EH (cell line): ENCODE data around the gene KRT37.
"Not testable (repeated sequence)": the region's sequence is repeated elsewhere in the genome, so short reads cannot be mapped to it uniquely, and the experiment has no call there.

ENCODE experiments used
- DNase-seq: peaks from one replicate; pipeline ENCODE4 v3.0.0-alpha.2; 2015; ENCODE audit warnings: low read depth

KRT37 gene

GRCh38 chr17:41404024-41404671, 20.2 kb downstream of the KRT37 start:
- peak; percentile 99 for DNase-seq

- DNase-seq = peak; percentile 79
These were observed 20.9 kb downstream of the KRT37 start for GRCh38 chr17:41403404-41404023.

GRCh38 chr17:41402161-41402560, 22.2 kb downstream of the KRT37 start:
- DNase-seq = peak; percentile 79

GRCh38 chr17:41396996-41397660, 27.3 kb downstream of the KRT37 start, which contains the start of gene KRT31:
Gene KRT31, minus strand, starts transcription at chr17:41397608. Its CDS starts 69 bp downstream, at chr17:41397539.
- DNase-seq = no peak

- no peak for DNase-seq
These were observed 28.0 kb downstream of the KRT37 start for GRCh38 chr17:41396340-41396739.

- no peak for DNase-seq
These were observed 28.8 kb downstream of the KRT37 start for GRCh38 chr17:41395611-41396010.

- DNase-seq = not testable (repeated sequence)
These were observed 29.3 kb downstream of the KRT37 start for GRCh38 chr17:41395044-41395443.

GRCh38 chr17:41394254-41394996, 30.0 kb downstream of the KRT37 start:
- DNase-seq = no peak

GRCh38 chr17:41393826-41394225, 30.6 kb downstream of the KRT37 start:
- DNase-seq = no peak

- DNase-seq = no peak
These were observed 31.1 kb downstream of the KRT37 start for GRCh38 chr17:41393294-41393693.

GRCh38 chr17:41392278-41392677, 32.1 kb downstream of the KRT37 start:
- peak; percentile 75 for DNase-seq

- DNase-seq = no peak
These were observed 32.9 kb downstream of the KRT37 start for GRCh38 chr17:41391535-41391934.

GRCh38 chr17:41390411-41390938, 33.9 kb downstream of the KRT37 start:
- DNase-seq = no peak

GRCh38 chr17:41387670-41388069, 36.7 kb downstream of the KRT37 start:
- DNase-seq = no peak

- no peak for DNase-seq
These were observed 38.2 kb downstream of the KRT37 start for GRCh38 chr17:41386227-41386626.

- no peak for DNase-seq
These were observed 40.7 kb downstream of the KRT37 start for GRCh38 chr17:41383690-41384089.

GRCh38 chr17:41382394-41382793, 42.0 kb downstream of the KRT37 start:
- peak; percentile 98 for DNase-seq

- not testable (repeated sequence) for DNase-seq
These were observed 42.4 kb downstream of the KRT37 start, which contains the start of gene KRT34 for GRCh38 chr17:41381943-41382342. Gene KRT34, minus strand, starts transcription at chr17:41382306. Its CDS starts 60 bp downstream, at chr17:41382246.

GRCh38 chr17:41380091-41380490, 44.3 kb downstream of the KRT37 start:
- peak; percentile 98 for DNase-seq

GRCh38 chr17:41377546-41377945, 46.8 kb downstream of the KRT37 start:
- DNase-seq = peak; percentile 74
